Hematopoietic multipotent progenitor cell treated with erythropoietin and hydrocortisone succinate and interleukin-3 and kit ligand, for 15 days (in vitro differentiated cells): ENCODE measurements around the gene CRLF1.
"Not testable (repeated sequence)": the region's sequence is repeated elsewhere in the genome, so short reads cannot be mapped to it uniquely, and the experiment has no call there.

Experiments
- DNase-seq: peaks from one replicate; pipeline ENCODE4 v3.0.0-alpha.2; 2015; ENCODE audit warnings: low spot score

CRLF1 gene

GRCh38 chr19:18608805-18609716, 2.5 kb upstream of the CRLF1 start:
- no peak for DNase-seq

GRCh38 chr19:18608102-18608804, 1.7 kb upstream of the CRLF1 start:
- no peak for DNase-seq

- no peak for DNase-seq
Measured at GRCh38 chr19:18607226-18608101, 865 bp upstream of the CRLF1 start.

GRCh38 chr19:18605546-18606280, 886 bp downstream of the CRLF1 start:
- DNase-seq = no peak

GRCh38 chr19:18605196-18605545, 1.4 kb downstream of the CRLF1 start:
- no peak for DNase-seq

- no peak for DNase-seq
Measured at GRCh38 chr19:18604820-18605159, 1.8 kb downstream of the CRLF1 start.

- DNase-seq = no peak
Measured at GRCh38 chr19:18603958-18604819, 2.4 kb downstream of the CRLF1 start.

GRCh38 chr19:18603255-18603957, 3.2 kb downstream of the CRLF1 start:
- DNase-seq = peak; percentile 32

- DNase-seq = no peak
Measured at GRCh38 chr19:18601875-18602274, 4.7 kb downstream of the CRLF1 start.

- DNase-seq = not testable (repeated sequence)
Measured at GRCh38 chr19:18600692-18601397, 5.8 kb downstream of the CRLF1 start.

- DNase-seq = no peak
Measured at GRCh38 chr19:18599485-18599884, 7.1 kb downstream of the CRLF1 start.

GRCh38 chr19:18597809-18598660, 8.6 kb downstream of the CRLF1 start:
- DNase-seq = no peak

- peak; percentile 39 for DNase-seq
Measured at GRCh38 chr19:18596752-18597157, 9.8 kb downstream of the CRLF1 start.

GRCh38 chr19:18595475-18595874, 11.1 kb downstream of the CRLF1 start:
- no peak for DNase-seq

GRCh38 chr19:18594824-18595373, 11.7 kb downstream of the CRLF1 start:
- DNase-seq = no peak

- DNase-seq = peak; percentile 50
Measured at GRCh38 chr19:18594096-18594823, 12.3 kb downstream of the CRLF1 start.

GRCh38 chr19:18593367-18594095, 13.1 kb downstream of the CRLF1 start:
- DNase-seq = no peak
